HG03039 (cell line): ENCODE data around the gene PPP1R2C.

Source experiments
- ATAC-seq: cut with Tn5 transposase; IDR thresholded peaks from one replicate; pipeline ENCODE4 v1.9.1; 2021; ENCODE audit warnings: mild to moderate bottlenecking, moderate library complexity; ENCODE audit not compliant: unreplicated experiment

Gene PPP1R2C

DNA sequence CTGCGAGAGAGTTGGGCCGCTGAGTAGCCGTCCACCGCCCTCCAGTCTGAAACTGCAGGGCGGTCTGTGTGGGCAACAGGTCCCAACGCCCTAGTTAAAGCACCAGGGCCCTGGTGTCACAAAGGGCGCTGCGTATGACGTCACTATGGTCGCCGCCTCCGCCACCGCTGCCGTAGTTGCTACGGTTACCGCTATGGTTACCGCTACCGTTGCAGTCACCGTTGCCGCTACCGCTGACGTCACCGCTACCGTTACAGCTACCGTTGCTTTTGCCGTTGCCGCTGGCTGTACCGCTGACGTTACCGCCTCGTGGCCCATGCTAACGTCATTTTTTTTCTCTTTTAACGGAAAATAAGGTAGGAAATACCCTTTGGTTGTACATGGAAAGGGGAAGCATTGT lies at the start of gene PPP1R2C:
TSS of gene PPP1R2C (minus strand) at position 68 of the 400 bp plus-strand sequence. CDS start 84 bp downstream, outside the sequence.
- no peak for ATAC-seq

GRCh38 chrX:42825201-42825600 lies 47.2 kb upstream of the PPP1R2C start:
- ATAC-seq: no peak

- ATAC-seq: no peak
These were observed 46.6 kb upstream of the PPP1R2C start for GRCh38 chrX:42824541-42824940.

- ATAC-seq: no peak
These were observed 45.5 kb upstream of the PPP1R2C start for GRCh38 chrX:42823443-42823842.

- no peak for ATAC-seq
These were observed 44.0 kb upstream of the PPP1R2C start for GRCh38 chrX:42821803-42822443.

GRCh38 chrX:42818151-42818921 lies 40.4 kb upstream of the PPP1R2C start:
- no peak for ATAC-seq

- no peak for ATAC-seq
These were observed 31.6 kb upstream of the PPP1R2C start for GRCh38 chrX:42809569-42809968.

- ATAC-seq: no peak
These were observed 29.4 kb upstream of the PPP1R2C start for GRCh38 chrX:42807393-42807792.

DNA sequence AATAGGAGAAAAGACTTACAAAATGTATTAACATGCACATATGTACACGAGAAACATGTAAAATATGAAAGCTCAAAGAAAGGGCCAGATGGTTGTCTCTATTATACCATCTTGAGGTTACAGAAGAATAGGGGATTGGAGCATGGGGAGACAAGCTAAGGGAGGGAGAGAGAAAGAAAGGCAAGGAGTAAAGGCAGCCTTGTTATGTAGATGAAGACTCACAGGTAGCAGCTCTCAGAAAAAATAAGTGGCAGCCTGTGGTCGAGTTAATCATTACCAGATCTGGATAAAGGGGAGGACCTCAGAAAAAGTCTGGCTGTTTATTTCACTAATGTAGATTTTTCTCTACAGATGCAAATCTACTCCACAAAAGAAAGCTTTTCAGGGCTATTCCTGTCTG lies 26.6 kb upstream of the PPP1R2C start:
- no peak for ATAC-seq

GRCh38 chrX:42803320-42803719 lies 25.4 kb upstream of the PPP1R2C start:
- no peak for ATAC-seq

- no peak for ATAC-seq
These were observed 19.8 kb upstream of the PPP1R2C start for GRCh38 chrX:42797651-42798269.

GRCh38 chrX:42783451-42783850 lies 5.5 kb upstream of the PPP1R2C start:
- ATAC-seq: no peak

- no peak for ATAC-seq
These were observed 1.8 kb downstream of the PPP1R2C start for GRCh38 chrX:42776195-42776594.

GRCh38 chrX:42772874-42773273 lies 5.1 kb downstream of the PPP1R2C start:
- no peak for ATAC-seq

DNA sequence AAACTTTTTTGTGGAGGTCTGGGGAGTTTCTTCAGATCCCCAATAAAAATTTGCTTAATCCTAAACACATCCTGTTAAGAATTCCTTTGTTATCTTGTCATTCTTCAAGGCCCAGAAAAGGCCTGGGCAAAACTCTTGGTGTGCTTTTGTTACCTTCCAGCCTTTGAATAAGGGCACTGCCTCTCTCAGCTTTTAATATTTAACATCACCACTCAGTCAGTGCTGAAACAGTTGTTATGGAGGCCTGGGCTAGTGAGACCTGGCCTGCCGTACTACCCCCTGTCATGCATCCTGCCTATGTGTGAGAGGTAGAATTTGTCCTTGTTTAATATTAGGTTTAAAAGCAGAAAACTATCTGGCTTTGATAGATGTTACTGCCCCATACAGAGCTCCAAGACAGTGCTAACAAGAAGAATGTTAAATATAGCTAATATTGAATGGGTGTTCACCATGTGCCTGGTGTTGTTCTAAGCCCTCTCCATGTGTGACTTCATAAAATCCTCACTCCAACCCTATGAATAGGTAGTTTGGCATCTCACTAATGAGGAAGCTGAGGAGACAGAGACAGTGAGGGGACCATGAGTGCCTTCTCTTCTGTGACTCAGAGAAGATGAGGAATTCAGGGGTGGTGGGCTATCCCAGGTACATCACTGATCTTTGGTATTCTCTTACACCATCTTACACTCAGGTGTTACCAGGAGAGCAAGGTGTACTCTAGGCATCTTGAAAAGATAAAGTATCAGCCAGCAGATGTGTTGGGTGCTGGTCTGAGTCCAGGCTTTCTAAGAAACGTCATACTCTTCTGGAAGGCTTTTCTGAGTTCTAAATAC lies 6.2 kb downstream of the PPP1R2C start:
- no peak for ATAC-seq

- no peak for ATAC-seq
These were observed 7.4 kb downstream of the PPP1R2C start for GRCh38 chrX:42770566-42770965.

DNA sequence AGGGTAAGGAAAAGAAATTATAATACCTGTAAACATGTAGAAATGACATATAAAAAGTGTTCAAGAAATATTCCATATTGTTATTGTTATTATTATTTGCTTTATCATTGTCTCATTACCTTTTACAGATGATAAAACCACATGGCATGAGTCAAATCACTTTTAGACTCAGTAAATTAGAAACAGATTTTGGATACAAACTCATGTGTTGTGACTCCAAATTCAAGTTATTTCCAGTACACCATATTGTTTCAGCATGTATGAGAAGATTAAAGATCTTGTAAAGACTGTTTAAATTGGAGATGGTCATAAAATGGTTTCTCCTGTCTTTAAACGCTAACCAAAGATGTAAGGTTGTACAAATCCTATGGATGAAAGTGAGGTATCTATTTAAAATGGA lies 18.1 kb downstream of the PPP1R2C start:
- ATAC-seq: no peak

GRCh38 chrX:42755815-42756214 lies 22.1 kb downstream of the PPP1R2C start:
- ATAC-seq: no peak

GRCh38 chrX:42754603-42755002 lies 23.4 kb downstream of the PPP1R2C start:
- no peak for ATAC-seq

GRCh38 chrX:42754115-42754514 lies 23.8 kb downstream of the PPP1R2C start:
- ATAC-seq: no peak

DNA sequence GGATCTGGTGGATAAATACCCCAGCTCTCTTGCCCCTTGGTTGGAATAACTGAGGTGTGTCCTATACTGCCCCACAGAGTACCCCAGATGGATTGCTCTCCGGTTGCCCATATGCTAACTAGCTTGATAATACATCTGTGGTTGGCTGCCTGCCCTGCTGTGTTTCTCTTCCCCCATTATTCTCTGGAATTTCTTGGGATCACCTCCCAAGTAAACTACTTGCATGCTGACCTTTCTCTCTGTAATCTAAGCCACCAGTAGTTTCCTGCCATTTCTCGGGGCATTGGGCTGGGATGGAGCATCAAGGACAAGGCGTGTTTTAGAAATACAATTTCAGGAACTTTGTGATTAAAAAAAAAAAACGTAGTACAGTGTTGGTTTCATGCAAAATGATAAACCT lies 25.2 kb downstream of the PPP1R2C start:
- ATAC-seq: no peak
